ENCODE measurements around the gene KCNH8. TPM values are rescaled to one million over a fixed set of nuclear protein-coding genes. Genes with fewer than 3 reads are reported as not detected.
A peak's percentile ranks its signal among the peaks of the same experiment; 100 is the strongest.

Gene KCNH8
- total RNA-seq, 2 donors from 2014 or later = 0.05 TPM; not detected in 1

DNA sequence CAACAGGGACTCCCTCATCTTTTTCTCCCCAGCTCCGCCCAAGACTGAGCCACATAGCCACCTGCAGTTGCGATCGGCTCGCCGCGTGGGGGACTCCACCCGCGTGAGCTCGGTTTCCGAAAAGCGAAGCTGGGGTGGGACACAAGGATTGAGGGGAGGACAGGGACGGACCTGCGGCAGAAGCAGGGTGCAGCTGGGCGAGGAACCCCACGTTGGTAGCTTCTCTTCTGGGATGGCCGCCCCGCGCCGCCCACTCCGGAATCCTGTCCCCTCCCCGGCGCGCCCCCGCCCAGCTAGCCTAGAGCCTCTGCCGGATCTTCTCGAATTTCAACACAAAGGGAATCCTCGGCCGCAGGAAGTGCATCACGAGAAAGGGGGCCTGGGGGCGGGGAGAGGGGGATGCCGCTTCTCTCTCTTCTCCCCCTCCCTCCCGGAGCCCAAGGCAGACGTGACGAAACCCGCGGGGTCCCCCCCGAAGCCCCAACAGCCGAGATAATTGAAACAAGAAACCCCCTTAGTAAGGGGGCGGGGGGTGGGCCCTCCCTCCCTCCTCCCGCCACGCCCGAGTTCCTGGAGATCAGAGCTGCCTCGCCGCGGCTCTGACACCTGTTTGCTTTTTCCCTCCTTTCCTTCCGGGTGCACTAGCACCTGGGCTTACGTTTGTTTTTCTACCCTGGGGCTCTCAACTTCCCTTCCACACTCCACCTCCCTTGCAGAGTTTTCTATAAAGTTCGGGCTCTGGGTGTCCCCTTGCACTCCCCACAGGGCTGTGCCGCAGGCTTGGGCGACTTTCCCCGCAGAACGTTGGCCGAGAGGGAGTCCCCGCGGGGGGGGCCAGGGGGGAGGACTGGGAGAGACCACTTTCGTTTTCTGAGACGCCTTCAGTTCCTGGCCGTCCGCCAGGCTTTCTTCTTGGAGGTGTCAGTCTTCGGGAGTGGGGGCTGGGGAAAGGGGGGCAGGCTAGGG lies 1.3 kb upstream of the KCNH8 start:
- no peak overlapping the region for H3K27ac Mint-ChIP-seq
- H3K4me1 Mint-ChIP-seq (ENCODE audit: low read depth) = peaks cover 8% of the 10 kb centered on the region
- peak overlapping the region; percentile 88 to 92 for H3K4me3 Mint-ChIP-seq
- peaks cover 40% of the 10 kb centered on the region for H3K27me3 Mint-ChIP-seq (ENCODE audit: low read depth)
- peaks cover 0 to 3% of the 10 kb centered on the region in 2 donors for H3K9me3 Mint-ChIP-seq
- DNase-seq = peak; percentile 50 to 53
- ATAC-seq (replicated peaks in 1 of 2) = peak; percentile 73
- peaks cover 0 to 1% of the 10 kb centered on the region in 2 donors for H3K36me3 Mint-ChIP-seq (ENCODE audit: insufficient read depth in 2 of 2)

DNA sequence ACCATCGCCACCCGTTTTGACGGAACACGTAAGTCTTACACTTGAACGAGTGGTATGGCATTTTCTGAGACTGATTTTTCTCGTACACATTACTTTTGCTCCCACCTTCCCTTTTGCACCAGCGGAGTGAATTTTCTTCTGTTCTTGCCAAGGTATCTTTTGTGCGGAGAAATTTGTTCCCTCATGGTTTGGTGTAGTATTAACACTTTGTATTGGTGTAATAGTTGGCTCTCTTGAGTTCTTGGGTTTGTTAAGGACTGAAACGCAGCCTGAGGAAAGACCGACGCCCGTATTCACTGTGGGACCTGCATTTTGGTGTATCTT lies 420 bp downstream of the KCNH8 start:
- DNase-seq (no peak), ATAC-seq (replicated peaks in 1 of 2) (no peak)
- peaks cover 0 to 1% of the 10 kb centered on the region in 2 donors for H3K36me3 Mint-ChIP-seq (ENCODE audit: insufficient read depth in 2 of 2)
- peaks cover 34% of the 10 kb centered on the region for H3K27me3 Mint-ChIP-seq (ENCODE audit: low read depth)
- H3K27ac Mint-ChIP-seq = no peak overlapping the region
- peaks cover 8% of the 10 kb centered on the region for H3K4me1 Mint-ChIP-seq (ENCODE audit: low read depth)
- H3K4me3 Mint-ChIP-seq = peak overlapping the region; percentile 68 to 92
- H3K9me3 Mint-ChIP-seq = peaks cover 0 to 3% of the 10 kb centered on the region in 2 donors

DNA sequence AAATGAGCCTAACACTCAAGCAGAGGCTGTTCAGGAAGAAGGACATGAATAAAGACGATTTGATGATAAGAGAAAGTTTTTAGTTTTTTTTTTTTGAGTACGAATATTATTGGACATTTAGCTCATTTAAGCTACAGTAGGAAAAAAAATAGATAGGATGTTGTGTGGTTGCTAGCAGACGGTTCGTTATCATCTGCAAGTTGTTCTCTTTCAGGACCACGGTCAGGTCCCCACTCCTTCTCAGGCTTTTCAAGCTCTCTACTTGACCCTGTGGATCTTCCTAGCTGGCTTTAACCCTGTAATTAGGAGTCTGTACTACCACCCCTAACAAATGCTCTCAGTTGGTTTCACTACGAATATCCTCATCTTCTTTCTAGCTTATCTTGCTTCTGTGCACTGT lies 1.1 kb downstream of the KCNH8 start:
- Mint-ChIP-seq H3K27me3 (ENCODE audit: low read depth) (peaks cover 40% of the 10 kb centered on the region), H3K27ac (no peak overlapping the region), H3K4me1 (ENCODE audit: low read depth) (peaks cover 8% of the 10 kb centered on the region), H3K4me3 (no peak overlapping the region), H3K9me3 (peaks cover 0 to 3% of the 10 kb centered on the region in 2 donors), H3K36me3 (ENCODE audit: insufficient read depth in 2 of 2) (peaks cover 0 to 1% of the 10 kb centered on the region in 2 donors)
- DNase-seq (peak; percentile 15 to 24), ATAC-seq (replicated peaks in 1 of 2) (no peak)

DNA sequence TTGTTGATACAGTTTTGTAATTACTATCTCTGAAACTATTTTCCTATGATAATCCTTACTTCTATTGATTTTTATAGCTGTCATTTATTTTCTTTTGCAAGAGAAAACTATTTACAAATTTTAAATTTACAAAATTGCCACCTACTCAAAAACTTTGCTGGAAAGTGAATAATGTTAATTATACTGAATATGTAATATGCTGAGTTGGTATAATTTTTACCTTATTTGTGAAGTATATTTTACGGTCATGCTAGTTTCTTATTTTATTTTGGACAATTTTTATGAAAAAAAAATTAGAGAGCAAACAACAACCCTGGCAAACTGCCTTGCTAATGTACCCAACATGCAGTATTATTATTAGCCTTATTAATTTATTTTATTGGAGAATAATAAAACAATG lies 2.9 kb downstream of the KCNH8 start:
- Mint-ChIP-seq H3K27ac (no peak overlapping the region), H3K9me3 (no peaks in the 10 kb centered on the region), H3K36me3 (ENCODE audit: insufficient read depth in 2 of 2) (peaks cover 0 to 1% of the 10 kb centered on the region in 2 donors), H3K4me1 (ENCODE audit: low read depth) (peaks cover 8% of the 10 kb centered on the region), H3K4me3 (no peak overlapping the region), H3K27me3 (ENCODE audit: low read depth) (peaks cover 38% of the 10 kb centered on the region)
- ATAC-seq (replicated peaks in 1 of 2) (no peak), DNase-seq (no peak)

DNA sequence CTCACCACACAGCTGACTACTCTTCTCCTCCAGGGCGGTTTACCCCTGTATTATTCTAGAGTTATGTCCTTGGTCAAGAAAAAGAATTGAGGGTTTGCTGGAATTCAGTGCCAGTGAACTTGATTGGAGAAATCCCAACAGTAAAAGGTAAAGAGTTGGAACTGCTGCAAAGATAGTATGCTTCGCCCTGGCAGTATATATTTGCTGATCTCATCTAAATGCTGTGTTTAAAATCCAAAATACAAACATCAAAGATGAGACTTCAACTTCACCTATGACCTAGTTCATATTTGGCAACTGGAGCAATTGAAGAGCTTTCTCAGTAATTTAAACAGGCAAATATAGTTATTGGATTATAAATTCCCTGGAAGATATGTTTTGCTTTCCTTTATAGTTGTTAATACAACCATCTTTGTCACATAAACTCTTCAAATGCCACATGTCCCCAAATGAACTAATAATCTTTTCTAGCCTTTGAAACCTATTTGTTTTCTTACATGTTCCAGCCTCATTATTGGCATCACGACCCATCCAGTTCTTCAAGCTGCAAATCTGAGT lies 6.5 kb downstream of the KCNH8 start:
- H3K4me3 Mint-ChIP-seq = no peak overlapping the region
- no peaks in the 10 kb centered on the region for H3K9me3 Mint-ChIP-seq
- no peak for ATAC-seq (replicated peaks in 1 of 2)
- H3K36me3 Mint-ChIP-seq (ENCODE audit: insufficient read depth in 2 of 2) = no peaks in the 10 kb centered on the region
- no peak for DNase-seq
- H3K4me1 Mint-ChIP-seq (ENCODE audit: low read depth) = no peaks in the 10 kb centered on the region
- H3K27ac Mint-ChIP-seq = no peak overlapping the region
- peaks cover 21% of the 10 kb centered on the region for H3K27me3 Mint-ChIP-seq (ENCODE audit: low read depth)

DNA sequence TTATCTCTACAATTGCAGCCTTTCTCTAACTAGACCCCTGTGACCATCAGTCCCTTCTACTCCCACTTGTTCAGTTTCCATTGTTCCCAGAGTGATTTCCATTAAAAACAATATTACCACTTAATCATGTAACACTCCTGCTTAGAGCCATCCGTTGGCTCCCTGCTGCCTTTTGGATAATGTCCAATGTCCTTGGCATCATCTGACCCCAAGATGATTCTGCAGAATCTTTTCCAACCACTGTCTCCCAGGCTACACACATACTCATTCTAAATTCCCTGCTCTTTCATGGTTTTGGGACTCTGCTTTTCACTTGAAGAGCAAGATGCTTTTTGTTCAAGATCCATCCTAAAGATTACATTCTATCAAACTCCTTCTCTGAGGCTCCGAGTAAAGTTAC lies 7.1 kb downstream of the KCNH8 start:
- H3K4me3 Mint-ChIP-seq = no peak overlapping the region
- no peaks in the 10 kb centered on the region for H3K9me3 Mint-ChIP-seq
- H3K27me3 Mint-ChIP-seq (ENCODE audit: low read depth) = peaks cover 15% of the 10 kb centered on the region
- H3K27ac Mint-ChIP-seq = no peak overlapping the region
- no peaks in the 10 kb centered on the region for H3K36me3 Mint-ChIP-seq (ENCODE audit: insufficient read depth in 2 of 2)
- no peaks in the 10 kb centered on the region for H3K4me1 Mint-ChIP-seq (ENCODE audit: low read depth)
- ATAC-seq (replicated peaks in 1 of 2) (no peak), DNase-seq (no peak)

DNA sequence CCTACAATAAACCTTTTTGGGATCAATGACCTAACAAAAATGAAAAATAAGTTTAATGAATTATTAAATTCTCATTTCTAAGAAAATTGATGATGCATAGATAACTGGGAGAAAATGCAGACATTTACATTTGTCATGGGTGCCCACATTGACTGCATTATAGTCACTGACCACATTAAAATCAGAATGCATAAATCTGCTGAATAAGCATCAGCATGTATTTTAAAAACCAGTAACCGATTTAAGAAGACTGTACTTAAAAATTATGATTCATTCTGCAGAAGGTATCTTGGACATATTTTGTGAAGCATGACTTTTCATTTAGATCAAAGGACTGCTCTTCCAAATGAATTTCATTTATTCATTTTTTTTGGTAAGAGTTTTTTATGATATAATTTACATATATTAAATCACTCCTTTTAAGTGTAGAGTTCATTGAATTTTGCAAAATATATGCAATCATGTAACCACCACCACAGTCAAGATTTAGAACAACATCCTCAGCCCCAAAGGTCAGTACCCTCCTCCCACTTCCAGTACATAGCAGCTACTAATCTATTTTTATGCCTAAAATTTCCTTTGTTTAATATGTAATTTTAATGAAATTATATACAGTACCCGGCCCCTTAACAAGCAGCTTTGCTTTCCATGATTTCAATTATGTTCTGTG lies 11.8 kb downstream of the KCNH8 start:
- no peaks in the 10 kb centered on the region for H3K4me1 Mint-ChIP-seq (ENCODE audit: low read depth)

DNA sequence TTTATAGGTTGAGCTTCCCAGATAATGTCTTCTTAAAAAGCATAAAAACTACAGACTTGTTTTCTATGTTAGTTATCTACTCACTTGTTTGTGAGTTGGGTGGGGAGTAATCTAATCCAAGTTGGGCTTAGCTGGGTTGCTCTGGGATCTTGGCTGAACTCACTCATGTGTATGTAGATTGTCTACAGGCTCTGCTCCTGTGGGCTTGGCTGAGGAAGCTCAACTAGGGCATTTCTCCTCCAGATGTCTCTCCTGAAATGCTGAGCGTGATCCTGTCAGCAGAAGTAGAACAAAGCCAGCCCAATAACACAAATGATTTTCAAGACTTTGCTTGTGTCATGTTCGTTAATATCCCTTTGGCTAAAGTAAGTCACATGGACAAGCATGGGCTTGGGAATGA lies 17.3 kb downstream of the KCNH8 start:
- Mint-ChIP-seq H3K4me1 (ENCODE audit: low read depth) (no peaks in the 10 kb centered on the region), H3K27ac (no peak overlapping the region), H3K36me3 (ENCODE audit: insufficient read depth in 2 of 2) (no peaks in the 10 kb centered on the region), H3K4me3 (no peak overlapping the region), H3K9me3 (no peaks in the 10 kb centered on the region), H3K27me3 (ENCODE audit: low read depth) (peaks cover 3% of the 10 kb centered on the region)
- DNase-seq = no peak
- no peak for ATAC-seq (replicated peaks in 1 of 2)

More for the DNA sequence above, 11.8 kb downstream of the KCNH8 start:
- ATAC-seq (replicated peaks in 1 of 2) (no peak), DNase-seq (no peak)
- Mint-ChIP-seq H3K27ac (no peak overlapping the region), H3K27me3 (ENCODE audit: low read depth) (peaks cover 5% of the 10 kb centered on the region), H3K4me3 (no peak overlapping the region), H3K9me3 (no peaks in the 10 kb centered on the region), H3K36me3 (ENCODE audit: insufficient read depth in 2 of 2) (no peaks in the 10 kb centered on the region)

DNA sequence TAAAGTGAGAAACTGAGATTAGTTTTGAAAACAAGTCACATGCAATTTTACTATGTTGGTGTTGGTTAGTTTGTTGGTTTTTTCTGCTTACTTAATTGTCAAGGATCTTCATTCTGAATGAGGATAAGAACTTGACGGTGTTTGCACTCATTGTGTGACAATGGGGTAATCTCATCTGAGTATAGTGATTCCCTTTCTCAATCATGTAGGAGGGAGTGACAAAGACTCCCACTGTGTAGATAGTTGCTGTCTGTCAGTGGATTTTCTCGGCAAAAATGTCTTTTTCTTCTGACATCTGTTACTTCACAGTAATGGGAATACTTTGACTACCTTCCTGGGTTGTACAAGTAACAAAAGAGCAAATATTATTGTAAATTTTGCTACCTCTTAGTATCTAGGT lies 23.5 kb downstream of the KCNH8 start:
- DNase-seq (no peak), ATAC-seq (replicated peaks in 1 of 2) (no peak)
- Mint-ChIP-seq H3K27me3 (ENCODE audit: low read depth) (no peaks in the 10 kb centered on the region), H3K4me1 (ENCODE audit: low read depth) (no peaks in the 10 kb centered on the region), H3K4me3 (no peak overlapping the region), H3K36me3 (ENCODE audit: insufficient read depth in 2 of 2) (no peaks in the 10 kb centered on the region), H3K9me3 (no peaks in the 10 kb centered on the region), H3K27ac (no peak overlapping the region)

DNA sequence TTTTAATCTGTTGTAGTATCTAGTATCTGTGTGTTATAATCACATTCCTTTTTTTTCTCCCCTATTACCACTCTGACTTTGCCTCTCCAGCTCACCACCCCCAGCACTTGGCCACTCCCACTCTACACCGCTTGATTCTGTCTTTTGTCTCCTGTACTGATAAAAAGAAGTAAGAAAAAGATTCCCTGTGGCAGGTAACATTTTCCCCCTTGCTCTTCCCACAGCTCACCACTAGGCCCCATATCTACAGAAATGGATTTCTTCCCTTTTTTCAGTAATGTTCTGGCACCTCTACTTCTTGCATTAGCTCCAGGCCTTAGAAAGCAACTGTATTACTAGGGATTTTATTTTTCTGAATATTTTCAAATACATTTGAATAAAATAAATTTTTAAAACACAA lies 25.6 kb downstream of the KCNH8 start:
- DNase-seq (no peak), ATAC-seq (replicated peaks in 1 of 2) (no peak)
- Mint-ChIP-seq H3K36me3 (ENCODE audit: insufficient read depth in 2 of 2) (no peaks in the 10 kb centered on the region), H3K4me3 (no peak overlapping the region), H3K4me1 (ENCODE audit: low read depth) (no peaks in the 10 kb centered on the region), H3K9me3 (no peaks in the 10 kb centered on the region), H3K27ac (no peak overlapping the region), H3K27me3 (ENCODE audit: low read depth) (no peaks in the 10 kb centered on the region)

DNA sequence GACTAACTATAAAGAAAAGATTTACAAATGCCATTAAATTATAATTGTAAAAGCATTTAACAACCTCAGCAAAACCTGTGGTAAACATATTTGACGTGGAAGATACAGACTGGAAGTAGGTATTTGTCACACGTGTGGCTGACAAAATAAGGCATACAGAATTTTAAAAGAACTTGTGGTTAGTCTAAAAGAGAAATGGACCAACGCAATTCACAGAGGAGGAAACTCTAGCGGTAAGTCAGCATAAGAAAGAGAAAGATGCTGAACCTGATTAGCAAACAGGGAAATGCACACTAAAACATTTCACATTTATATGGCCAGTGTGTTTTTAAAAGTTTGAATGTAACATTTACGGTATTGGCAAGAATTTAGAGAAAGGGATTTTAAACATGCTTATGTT lies 35.3 kb downstream of the KCNH8 start:
- Mint-ChIP-seq H3K36me3 (ENCODE audit: insufficient read depth in 2 of 2) (no peaks in the 10 kb centered on the region), H3K4me3 (no peak overlapping the region), H3K27ac (no peak overlapping the region), H3K9me3 (no peaks in the 10 kb centered on the region), H3K27me3 (ENCODE audit: low read depth) (no peaks in the 10 kb centered on the region), H3K4me1 (ENCODE audit: low read depth) (no peaks in the 10 kb centered on the region)
- ATAC-seq (replicated peaks in 1 of 2) (no peak), DNase-seq (no peak)

DNA sequence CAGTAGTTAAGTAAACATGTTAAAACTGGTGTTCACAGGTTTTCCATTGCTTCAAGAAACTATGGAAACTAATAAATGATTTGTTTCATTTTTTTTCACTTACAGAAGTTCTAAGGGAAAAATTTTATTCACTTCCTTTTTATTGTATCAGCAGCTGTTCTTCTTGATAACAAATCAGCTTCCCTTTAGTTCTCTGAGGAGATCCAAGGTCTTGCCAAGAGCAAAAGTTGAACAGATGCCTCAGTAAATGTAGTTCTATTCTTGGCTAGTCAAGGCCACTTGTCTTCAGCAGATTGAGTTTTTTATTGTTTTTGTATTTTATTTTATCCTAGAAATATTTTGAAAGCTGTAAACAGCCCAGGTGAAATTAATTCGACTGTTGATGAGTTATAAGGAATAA lies 41.8 kb downstream of the KCNH8 start:
- no peak for ATAC-seq (replicated peaks in 1 of 2)
- no peak overlapping the region for H3K27ac Mint-ChIP-seq
- no peak for DNase-seq
- H3K4me3 Mint-ChIP-seq = no peak overlapping the region
- no peaks in the 10 kb centered on the region for H3K9me3 Mint-ChIP-seq
- no peaks in the 10 kb centered on the region for H3K4me1 Mint-ChIP-seq (ENCODE audit: low read depth)
- no peaks in the 10 kb centered on the region for H3K36me3 Mint-ChIP-seq (ENCODE audit: insufficient read depth in 2 of 2)
- no peaks in the 10 kb centered on the region for H3K27me3 Mint-ChIP-seq (ENCODE audit: low read depth)

DNA sequence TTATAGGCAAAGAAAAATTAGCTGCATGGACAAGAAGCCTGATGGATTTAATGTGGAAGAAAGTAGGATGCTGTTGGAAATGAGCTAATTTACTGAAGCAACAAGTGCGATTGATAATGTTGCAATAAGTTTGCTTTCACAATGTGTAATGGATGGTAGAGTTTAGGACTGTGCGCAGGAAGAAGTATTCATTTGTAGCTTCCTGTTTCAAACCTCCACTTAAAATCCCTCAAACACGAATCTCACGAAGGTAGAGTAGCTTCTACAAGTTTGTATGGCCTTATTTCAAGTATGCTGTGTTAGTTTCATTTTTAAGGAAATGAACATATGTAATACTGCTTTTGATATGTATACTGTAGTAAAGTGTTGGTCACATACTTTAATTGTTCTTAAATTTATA lies 42.3 kb downstream of the KCNH8 start:
- Mint-ChIP-seq H3K27ac (no peak overlapping the region), H3K4me1 (ENCODE audit: low read depth) (no peaks in the 10 kb centered on the region), H3K4me3 (no peak overlapping the region), H3K27me3 (ENCODE audit: low read depth) (no peaks in the 10 kb centered on the region), H3K9me3 (peaks cover 0 to 2% of the 10 kb centered on the region in 2 donors), H3K36me3 (ENCODE audit: insufficient read depth in 2 of 2) (no peaks in the 10 kb centered on the region)
- DNase-seq (no peak), ATAC-seq (replicated peaks in 1 of 2) (peak; percentile 67 to 87)
